HCT116 (cell line): Measurements from ENCODE around the gene PM20D2.

Source experiments
- EZH2 ChIP-seq: fragments of 200-600 bp; sonication (generic); IDR thresholded peaks from 2 replicates; pipeline ENCODE4 v1.6.1; 2017; ENCODE audit warnings: antibody characterized with exemption, mixed run types
- EZH2phosphoT487 ChIP-seq: fragments of 200-600 bp; IDR thresholded peaks from 2 replicates; pipeline ENCODE4 v1.6.1; 2018; ENCODE audit warnings: antibody characterized with exemption, borderline replicate concordance
- JUND ChIP-seq: IDR thresholded peaks from 2 replicates; pipeline ENCODE4 v1.6.1; 2012
- MAX ChIP-seq: IDR thresholded peaks from 2 replicates; pipeline ENCODE4 v1.6.1; 2012
- POLR2A ChIP-seq: IDR thresholded peaks from 2 replicates; pipeline ENCODE4 v1.7.0; 2011; ENCODE audit warnings: borderline replicate concordance; ENCODE audit not compliant: insufficient read depth, insufficient read length; ENCODE audit errors: extremely low read depth
- POLR2AphosphoS5 ChIP-seq: IDR thresholded peaks from 2 replicates; pipeline ENCODE4 v1.6.1; 2011; ENCODE audit warnings: mild to moderate bottlenecking, low read depth, low read length, moderate library complexity
- ZFX ChIP-seq: fragments of 450-650 bp; IDR thresholded peaks from 2 replicates; pipeline ENCODE4 v1.6.1; 2017
- ZNF274 ChIP-seq: fragments of 200-500 bp; sonication (Bioruptor generic); IDR thresholded peaks from 2 replicates; pipeline ENCODE4 v1.6.1; 2014; ENCODE audit warnings: mild to moderate bottlenecking, low read depth, low read length, inconsistent platforms
- TF ChIP-seq, protein P1 (sequence below), 3 experiments: fragments of 200-600 bp in 1 of 3; sonication (generic) in 1 of 3; IDR thresholded peaks in 2 of 3; conservative IDR thresholded peaks in 1 of 3; 2 replicates each; pipeline ENCODE4 v1.5.1; 2012 to 2017; ENCODE audit warnings: low read depth in 2 of 3, low read length in 2 of 3, antibody characterized with exemption in 1 of 3, borderline replicate concordance in 1 of 3, control low read depth in 1 of 3, mild to moderate bottlenecking in 1 of 3, mixed read lengths in 1 of 3, mixed run types in 1 of 3, moderate library complexity in 1 of 3; ENCODE audit not compliant: insufficient read depth in 1 of 3

DNA sequence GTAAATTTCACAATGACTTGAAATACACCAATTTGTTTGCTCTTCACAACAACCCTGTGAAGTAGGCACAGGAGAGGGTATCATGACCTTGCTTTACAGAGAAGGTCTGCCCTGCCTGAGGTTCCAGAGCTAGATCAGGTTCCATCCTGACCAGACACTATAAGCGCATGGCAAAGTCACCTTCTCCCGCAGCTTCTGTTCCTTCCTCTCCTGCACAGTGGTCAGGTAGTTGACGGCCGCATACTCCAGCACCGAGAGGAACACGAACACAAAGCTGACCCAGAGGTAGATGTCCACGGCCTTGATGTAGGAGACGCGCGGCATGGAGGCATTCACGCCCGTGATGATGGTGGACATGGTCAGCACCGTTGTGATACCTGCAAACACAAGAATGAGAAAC is 34.3 kb downstream of the PM20D2 start:
- TF ChIP-seq JUND, result no peak
- no peak for TF ChIP-seq POLR2A
- TF ChIP-seq, protein P1, sequence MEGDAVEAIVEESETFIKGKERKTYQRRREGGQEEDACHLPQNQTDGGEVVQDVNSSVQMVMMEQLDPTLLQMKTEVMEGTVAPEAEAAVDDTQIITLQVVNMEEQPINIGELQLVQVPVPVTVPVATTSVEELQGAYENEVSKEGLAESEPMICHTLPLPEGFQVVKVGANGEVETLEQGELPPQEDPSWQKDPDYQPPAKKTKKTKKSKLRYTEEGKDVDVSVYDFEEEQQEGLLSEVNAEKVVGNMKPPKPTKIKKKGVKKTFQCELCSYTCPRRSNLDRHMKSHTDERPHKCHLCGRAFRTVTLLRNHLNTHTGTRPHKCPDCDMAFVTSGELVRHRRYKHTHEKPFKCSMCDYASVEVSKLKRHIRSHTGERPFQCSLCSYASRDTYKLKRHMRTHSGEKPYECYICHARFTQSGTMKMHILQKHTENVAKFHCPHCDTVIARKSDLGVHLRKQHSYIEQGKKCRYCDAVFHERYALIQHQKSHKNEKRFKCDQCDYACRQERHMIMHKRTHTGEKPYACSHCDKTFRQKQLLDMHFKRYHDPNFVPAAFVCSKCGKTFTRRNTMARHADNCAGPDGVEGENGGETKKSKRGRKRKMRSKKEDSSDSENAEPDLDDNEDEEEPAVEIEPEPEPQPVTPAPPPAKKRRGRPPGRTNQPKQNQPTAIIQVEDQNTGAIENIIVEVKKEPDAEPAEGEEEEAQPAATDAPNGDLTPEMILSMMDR (IDR thresholded peaks at IDR 0.05 in 2 of 3, conservative IDR thresholded peaks at IDR 0.05 in 1 of 3; ENCODE audit: borderline replicate concordance in 1 of 3, insufficient read depth in 1 of 3, low read depth in 2 of 3, low read length in 2 of 3), result no peak
- TF ChIP-seq MAX, result no peak
- no peak for TF ChIP-seq EZH2phosphoT487
- no peak for TF ChIP-seq EZH2
- no peak for TF ChIP-seq POLR2AphosphoS5
- no peak for TF ChIP-seq ZNF274
- no peak for TF ChIP-seq ZFX
